HG03558 (cell line): ENCODE results near the gene RNF213.

Source experiments
- ATAC-seq: cut with Tn5 transposase; IDR thresholded peaks from one replicate; pipeline ENCODE4 v1.9.1; 2021; ENCODE audit warnings: moderate number of reproducible peaks; ENCODE audit not compliant: unreplicated experiment; ENCODE audit errors: extremely low read depth

Gene RNF213

DNA sequence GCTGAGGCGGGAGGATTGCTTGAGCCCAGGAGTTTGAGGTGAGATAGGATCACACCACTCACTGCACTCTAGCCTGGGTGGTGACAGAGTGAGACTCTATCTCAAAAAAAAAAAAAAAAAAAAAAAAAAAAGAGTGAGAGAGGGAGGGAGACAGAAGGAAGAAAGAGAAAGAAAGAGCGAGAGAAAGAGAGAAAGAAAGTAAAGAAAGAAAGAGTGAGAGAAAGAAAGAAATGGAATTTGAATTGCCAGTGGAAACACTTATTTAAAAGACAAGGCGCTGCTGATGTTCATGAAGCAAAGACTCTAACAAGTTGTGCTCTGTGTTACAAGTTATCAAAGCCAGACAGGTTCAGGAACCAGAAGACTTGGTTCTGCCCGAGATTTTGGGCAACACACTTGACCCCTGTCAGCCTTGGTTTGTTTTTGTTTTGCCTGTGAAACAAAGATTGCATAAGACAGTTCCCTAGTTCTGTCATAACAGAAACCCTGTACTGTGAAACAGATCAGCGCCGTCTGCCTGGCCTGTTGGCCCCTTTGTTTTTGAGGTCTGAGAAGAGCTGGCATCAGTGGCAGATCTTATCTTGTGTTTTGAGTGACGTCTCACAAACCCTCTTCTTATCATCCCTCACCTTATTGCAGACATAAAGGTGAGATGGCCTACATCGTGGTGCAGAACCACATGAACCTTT is 98.9 kb downstream of the RNF213 start:
- ATAC-seq = no peak

DNA sequence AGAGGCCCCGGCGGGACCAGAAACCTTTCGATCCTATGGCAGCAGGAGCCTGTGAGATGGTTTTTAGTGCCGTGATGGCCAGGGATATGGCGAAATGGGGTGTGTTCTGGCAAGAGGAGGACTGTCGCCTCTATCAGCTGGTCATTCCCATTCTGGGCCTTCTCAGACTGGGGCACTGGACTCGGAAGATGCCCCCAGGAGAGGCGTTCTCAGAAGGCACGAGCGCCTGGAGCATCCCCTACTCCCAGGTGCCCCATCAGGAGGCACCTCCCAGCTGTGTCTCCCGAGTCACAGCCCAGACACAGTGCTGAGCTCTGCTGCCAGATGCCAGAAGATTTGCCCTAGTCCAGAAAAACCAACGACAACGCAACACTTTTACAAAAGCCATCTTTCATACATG is 99.7 kb downstream of the RNF213 start:
- ATAC-seq = no peak

DNA sequence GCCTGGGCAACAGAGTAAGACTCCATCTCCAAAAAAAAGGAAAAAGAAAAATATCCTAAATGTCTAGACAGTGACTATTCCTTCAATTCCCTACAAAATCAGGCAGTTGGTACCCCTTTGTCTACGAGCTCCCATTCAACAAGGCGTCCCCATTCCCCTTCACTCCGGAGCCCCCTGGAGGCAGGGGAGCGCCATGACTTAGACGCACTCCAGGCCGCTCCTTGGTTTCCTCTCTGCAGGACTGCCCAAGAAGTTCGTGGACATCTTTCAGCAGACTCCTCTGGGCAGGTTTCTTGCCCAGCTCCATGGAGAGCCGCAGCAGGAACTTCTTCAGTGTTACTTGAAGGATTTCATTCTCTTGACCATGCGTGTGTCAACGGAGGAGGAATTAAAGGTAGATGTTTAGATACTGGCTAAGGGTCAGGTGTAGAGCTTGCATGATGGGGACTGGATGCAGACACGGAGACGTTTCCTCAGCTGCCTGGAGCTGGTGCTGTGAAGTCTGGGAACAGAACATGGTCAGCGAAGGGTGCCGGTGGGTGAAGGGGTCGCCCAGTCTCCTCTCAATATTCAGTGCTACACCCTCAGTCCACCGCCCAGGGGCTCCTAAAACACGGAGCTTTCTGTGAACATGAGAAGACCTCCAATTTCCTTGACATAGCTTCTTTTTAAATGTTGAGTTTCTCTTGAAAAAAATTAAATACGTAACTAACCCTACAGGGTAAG is 101.0 kb downstream of the RNF213 start:
- ATAC-seq = no peak

DNA sequence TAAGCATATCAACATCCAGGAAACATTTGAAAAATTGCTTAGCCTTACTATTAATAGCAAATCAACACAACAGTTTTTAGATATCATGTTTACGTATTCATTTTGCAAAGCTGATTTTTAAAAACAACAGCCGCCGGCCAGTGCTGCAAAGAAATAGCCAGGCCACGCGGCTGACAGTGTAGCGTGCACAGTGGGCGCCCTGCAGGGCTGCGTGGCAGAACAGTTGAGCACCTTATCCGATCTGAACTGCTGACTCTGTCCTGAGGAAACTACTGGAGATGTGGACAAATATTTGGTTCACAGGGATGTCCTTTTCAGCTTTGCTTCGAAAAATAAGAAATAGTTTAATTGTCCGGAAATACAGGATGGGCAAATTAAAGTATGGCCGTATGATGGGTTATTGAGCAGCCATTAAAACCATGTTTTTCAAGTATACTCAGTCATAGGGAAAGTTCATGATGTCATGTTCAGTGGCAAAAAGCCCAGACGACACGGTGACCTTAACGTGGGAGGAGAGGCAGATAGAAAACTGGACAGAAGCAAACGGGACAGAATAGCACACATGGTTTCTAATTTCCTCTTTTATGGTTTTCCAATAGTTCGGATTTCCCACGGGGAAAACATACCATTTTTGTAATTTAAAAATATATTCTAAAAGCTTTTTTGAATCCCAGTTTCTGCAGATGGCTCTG is 101.9 kb downstream of the RNF213 start:
- no peak for ATAC-seq

DNA sequence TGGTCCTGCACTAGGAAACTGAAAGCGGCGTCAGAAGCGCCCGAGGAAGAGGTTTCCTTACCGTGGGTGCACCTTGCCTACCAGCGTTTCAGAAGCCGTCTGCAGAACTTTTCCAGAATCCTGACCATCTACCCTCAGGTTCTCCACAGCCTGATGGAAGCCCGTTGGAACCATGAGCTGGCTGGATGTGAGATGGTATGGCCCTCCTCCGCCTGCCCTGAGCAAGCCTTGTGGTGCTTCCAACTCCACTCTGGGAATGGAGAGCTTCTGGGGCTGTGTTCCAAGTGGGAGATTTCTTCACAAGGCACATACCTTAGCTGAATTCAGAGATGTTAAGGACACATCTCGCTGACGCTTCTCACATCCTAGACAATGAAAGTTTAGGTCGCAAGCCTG is 102.5 kb downstream of the RNF213 start:
- no peak for ATAC-seq

DNA sequence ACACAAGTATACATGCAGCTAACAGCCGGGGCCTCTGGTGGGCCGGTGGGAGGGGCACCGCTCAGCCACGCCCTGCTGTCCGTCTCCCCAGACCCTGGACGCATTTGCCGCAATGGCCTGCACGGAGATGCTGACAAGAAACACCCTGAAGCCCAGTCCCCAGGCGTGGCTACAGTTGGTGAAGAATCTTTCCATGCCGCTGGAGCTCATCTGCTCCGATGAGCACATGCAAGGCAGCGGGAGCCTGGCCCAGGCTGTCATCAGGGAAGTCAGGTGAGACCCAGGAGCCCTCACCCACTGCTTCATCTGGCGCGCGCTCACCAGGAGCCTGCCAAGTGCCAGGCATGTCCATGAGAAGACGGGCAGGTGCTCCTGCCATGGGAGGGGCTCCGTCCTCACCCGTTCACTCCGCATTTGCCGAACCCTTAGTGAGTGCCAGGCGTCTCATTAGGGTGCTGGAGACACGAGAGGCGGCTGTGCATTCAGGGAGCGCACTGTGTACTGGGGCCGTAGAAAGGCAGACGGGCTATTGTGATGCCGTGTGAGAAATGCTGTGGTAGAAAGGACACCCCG is 103.0 kb downstream of the RNF213 start:
- no peak for ATAC-seq

DNA sequence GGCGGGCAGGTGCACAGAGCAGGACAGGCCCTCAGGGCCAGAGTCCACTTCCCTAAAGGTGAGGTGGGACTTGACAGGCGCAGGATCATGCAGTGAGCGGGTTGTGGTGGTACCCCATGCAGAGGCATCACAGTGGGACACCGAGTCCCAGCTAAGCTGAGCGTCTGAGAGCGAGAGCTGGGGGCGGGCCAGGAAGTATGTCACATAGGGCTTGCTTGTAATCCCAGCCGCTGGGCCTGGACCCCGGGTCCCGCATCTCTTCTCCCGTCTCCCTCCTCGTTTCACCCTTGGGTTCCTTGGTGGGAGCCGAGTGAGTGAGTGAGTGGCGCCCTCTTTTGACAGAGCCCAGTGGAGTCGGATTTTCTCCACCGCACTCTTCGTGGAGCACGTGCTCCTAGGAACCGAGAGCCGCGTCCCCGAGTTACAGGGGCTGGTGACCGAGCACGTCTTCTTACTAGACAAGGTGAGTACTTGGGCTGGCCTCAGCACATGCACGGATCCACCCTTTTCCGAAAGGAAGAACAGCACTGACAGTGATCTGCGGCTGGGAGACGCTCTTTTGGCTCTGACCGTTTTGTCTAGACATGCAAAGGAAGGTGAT is 103.5 kb downstream of the RNF213 start:
- ATAC-seq = no peak

DNA sequence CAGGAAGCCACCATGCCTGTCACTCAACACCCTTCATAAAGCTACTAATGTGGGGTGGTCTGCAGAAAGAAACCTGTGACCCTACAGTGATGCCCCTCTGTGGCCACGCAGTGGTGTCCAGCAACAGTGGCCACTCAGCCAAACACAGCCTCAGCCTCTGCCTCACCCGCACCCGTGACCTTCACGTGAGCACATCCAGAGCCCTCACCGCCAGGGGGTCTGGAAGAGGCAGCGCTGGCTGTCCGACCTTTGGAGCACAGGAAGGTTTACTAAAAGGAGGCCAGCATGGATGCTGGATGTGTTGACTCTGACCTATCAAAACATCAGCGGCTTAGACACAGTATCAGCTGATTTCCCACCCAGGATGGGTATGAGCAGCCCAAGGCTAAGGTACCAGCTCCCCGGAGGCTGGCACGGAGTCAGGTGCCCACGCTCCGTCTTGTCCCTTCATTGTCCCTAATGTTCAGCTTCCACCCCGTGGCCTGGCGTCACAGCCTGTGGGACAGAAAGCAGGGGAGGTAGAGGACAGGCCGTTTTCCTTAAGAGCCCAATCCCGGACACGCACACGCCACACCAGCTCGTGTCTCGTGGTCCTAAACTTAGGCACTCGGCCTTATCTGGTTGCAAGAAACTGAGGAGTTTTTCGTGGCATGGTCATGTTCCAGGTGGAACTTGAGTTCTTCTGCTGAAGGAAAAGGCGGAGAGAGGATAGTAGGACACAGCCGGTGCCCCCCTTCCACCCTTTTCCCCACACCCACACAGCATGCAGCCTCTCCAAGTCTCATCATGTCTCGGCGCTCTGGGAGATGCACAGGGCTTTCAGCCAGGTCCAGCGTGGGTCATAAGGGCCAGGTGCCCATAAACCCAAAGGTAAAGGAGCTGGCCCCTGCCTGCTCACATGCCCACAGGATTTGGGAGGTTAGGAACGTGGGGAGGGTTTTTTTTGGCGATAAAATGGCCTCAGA is 104.6 kb downstream of the RNF213 start:
- ATAC-seq = no peak

DNA sequence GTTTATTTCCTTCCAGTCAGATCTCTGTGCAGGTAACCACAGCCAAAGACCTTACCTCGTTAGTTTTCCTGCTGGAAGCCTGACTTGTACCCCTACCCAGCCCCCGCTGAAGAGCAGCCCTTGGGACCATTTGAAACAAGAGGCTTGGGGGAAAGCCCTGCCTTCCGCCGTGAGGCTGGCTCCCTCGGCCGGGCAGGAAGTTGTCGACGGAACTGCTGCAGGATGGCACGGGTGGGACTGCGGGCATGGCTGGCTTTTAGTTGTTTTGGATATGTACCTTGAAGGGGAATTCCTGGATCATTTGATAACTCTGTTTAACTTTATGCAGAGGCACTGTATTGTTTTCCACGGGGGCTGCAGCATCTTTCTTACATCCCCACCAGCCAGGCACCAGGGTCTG is 105.3 kb downstream of the RNF213 start:
- ATAC-seq = no peak

DNA sequence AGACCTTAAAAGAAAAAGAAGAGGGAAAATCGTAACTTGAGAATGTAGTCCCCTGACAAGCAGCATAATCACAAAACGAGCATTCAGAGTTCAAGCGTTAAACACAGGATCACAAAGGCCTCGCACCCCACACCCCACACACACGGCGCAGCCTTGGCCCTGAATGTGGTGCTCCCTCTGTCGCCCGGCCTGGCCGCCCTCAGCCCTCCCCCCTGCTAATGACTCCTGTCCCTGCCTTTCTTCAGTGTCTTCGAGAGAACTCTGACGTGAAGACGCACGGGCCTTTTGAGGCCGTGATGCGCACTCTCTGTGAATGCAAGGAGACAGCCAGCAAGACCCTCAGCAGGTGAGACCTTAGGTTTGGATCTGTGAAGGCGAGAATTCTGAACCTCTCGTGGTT is 106.9 kb downstream of the RNF213 start:
- no peak for ATAC-seq

DNA sequence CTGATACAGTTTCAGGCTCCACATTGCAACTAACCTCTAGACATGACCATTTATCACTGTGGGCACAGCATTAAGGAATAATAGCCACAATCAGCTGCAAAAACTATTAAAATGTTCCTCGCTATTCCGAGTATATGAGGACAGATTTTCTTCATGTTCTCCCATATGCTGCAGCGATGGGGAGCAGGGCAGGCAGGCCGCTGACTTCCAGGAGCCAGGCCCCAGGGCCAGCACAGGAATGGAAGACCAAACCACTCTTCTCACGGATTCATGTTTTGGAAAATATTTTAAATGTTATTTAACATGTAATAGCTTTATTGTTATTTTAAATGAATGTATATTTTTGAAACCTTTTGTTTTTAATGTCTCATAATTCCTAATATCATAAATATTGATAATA is 110.5 kb downstream of the RNF213 start:
- ATAC-seq = no peak

DNA sequence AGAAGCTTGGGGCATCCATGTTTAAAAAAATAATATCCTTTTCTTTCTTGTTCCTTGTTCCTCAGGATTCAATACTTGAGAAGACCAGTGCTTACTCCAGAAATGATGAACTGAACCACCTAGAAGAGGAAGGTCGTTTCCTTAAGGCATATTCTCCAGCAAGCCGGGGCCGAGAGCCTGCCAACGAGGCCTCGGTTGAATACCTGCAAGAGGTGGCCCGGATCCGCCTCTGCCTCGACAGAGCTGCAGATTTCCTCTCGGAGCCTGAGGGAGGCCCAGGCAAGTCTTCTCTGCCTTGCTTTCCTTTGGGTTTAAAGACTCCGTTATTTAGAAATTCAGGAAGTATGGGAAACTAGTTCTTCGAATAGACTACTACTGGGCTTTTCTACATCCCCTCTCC is 111.8 kb downstream of the RNF213 start:
- no peak for ATAC-seq

DNA sequence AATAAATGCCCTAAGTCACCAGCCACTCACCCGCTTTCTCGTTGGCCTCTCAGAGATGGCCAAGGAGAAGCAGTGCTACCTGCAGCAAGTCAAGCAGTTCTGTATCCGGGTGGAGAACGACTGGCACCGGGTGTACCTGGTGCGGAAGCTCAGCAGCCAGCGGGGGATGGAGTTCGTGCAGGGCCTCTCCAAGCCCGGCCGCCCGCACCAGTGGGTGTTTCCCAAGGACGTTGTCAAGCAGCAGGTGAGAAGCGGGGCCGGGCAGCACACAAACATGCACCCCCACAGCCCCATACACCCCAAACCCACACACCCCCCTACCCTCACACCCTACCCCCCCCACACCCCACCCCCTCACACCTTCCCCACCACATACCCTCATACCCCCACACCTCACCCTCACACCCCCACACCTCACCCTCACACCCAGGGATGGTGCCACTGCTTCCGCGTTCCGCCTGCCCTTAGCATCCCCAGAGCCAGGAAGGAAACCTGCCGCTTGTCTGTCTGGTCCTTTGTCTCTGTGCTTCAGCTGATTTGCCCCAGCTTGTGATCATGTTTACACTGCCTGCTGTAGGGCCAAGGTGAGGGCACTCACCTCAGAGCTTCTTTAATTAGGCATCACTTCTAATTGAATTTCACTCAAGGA is 112.4 kb downstream of the RNF213 start:
- no peak for ATAC-seq

DNA sequence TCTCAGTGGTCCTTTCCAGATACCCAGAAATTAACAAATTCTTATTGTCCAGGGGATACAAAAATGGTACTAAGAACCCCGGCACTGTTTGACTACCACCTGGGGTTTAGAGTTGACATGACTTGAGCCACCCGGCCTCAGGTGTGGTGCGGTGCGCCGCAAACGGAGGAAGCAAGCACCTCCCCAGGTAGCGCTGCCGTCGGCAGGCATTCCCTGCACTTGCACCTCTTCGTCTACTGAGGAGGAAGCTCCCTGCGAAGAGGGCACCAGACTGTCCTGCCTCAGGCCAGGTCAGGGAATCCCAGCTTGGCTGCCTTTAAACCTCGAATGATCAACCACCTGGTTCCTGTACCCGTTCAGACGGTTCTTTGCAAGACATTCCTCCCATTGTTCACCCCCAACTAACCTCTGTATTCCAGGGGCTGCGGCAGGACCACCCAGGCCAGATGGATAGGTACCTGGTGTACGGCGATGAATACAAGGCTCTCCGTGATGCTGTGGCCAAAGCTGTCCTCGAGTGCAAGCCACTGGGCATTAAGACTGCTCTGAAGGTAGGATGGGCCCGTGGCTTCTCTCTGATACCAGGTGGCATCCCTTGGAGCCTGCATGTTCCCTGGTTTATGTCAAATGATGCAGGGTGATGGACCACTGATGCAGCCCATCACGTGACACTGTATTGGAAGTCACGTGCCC is 113.5 kb downstream of the RNF213 start:
- ATAC-seq = no peak

DNA sequence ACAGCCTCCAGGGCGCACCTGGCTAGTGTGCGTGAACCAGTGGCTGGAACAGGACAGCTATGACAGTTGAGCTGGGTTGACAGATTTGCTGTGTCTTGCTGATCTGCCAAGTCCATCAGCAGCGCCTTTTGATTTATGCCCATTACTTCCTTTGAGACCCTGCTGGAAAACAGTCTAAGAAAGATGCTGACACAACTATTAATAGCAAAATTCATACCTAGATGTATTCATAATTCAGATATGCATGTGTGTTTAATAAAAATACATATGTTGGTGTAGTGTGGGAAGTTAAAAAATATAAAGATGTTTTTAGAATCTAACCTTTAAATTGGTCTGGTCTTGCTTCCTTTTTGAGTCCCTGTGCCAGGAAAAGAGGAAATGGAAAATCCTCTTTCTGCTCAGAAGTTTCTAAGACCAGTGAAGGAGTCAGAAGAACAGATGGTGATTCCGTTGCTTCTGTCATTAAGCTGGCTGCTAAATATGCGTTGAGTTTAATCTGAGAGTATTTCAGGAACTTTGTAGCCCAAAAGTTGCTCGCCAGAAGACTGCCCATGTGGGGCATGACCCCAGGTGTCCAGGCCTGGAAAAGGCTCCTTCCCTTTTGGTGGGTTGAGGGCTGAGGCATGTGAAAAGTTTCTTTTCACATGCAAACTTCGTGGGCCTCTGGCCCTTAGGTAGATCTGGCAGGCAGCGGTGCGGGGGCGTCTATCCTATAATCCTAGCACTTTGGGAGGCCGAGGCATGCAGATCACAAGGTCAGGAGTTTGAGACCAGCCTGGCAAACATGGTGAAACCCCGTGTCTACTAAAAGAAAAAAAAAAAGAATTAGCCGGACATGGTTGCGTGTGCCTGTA is 114.3 kb downstream of the RNF213 start:
- ATAC-seq = no peak

DNA sequence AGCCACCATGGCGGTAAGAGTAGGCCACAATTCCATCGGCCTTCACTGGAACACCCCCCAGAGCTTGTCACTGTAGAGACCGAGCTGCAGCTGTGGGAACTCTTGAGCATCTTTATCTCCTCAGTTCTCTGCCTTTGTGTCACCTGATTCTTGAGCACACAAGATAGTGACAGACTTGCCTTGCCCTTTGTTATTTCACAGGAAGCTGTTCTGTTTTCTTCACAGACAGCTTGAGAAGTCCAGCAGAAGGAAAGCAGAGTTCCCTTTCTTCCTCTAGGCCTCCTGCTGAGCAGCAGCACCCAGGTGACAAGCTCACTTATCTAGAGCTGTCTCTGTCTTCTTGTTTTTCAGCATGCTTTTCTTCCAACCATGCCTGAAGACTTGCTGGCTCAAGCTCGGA is 115.9 kb downstream of the RNF213 start:
- ATAC-seq = no peak

DNA sequence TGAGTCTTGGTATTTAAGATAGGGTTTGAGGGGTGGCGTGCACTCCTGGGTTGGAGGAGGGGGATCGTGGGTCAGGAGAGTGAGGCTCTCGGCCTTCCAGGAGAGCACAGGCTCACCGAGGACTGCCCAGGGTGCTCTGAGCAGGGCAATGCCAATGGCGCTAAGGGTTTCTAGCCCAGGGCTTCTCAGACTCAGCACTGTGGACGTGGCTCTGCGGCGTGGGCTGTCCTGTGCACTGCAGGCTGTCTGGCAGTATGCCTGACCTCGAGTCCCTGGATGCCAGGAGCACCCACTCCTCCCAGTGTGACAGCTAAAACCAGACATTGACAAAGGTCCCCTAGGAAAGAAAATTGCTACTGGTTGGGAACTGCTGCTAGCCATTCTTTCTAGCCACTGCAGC is 117.1 kb downstream of the RNF213 start:
- ATAC-seq = no peak

DNA sequence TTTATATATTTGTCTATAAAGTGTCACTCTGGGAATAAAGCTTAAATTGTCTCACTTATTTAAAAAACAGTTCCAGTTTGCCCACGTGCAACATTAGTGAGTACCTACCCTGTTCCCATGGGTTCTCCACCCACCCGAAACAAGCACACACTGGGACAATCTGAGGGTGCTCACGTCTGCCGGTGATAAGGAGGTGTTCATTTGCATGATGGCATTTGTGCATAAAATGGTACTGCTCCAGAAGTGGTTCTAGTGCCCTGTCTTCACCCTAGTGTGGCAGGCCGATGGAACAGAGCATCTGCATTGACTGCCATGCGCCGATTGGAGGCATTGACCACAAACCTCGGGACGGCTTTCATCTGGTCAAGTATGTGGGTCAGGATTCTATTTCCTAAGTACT is 118.7 kb downstream of the RNF213 start:
- no peak for ATAC-seq
